ENCODE results near the gene SLC39A3.

SLC39A3 gene

GRCh38 chr19:2685204-2685704 is 54.6 kb downstream of the SLC39A3 start:
- H3K27me3 Mint-ChIP-seq = no peaks in the 10 kb centered on the region
- H3K27ac Mint-ChIP-seq = no peak overlapping the region
- H3K36me3 Mint-ChIP-seq = no peaks in the 10 kb centered on the region
- H3K4me3 Mint-ChIP-seq = no peak overlapping the region
- no peaks in the 10 kb centered on the region for H3K9me3 Mint-ChIP-seq
- H3K4me1 Mint-ChIP-seq = no peaks in the 10 kb centered on the region

DNA sequence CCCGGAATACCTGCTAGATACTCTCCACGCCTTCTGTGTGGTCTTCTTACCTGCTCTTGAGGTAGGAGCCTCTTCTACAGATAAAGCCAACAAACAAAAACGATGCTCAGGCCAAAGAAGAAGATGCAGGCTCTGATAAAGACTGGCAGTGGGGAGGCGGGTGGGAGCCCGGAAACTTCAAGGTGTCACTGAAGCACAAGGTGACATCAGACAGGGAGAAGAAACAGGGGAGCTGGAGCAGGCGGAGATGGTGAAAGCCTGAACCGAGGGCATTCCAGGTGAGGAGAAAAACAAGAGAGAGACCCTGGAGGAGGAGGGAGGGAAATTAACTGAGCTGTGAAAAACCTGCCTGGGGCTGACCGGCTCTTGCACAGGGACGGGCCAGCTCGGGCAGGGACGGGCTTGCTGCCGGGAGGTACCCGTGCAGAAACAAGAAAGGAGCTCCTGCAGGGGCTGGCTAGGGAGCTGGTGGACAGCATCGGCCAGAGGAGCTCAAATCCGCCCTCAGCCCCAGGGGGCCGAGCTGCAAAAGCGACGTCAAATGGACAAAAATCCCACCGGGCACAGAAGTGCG is 56.3 kb downstream of the SLC39A3 start:
- no peaks in the 10 kb centered on the region for H3K27me3 Mint-ChIP-seq
- no peaks in the 10 kb centered on the region for H3K9me3 Mint-ChIP-seq
- H3K36me3 Mint-ChIP-seq = no peaks in the 10 kb centered on the region
- H3K27ac Mint-ChIP-seq = no peak overlapping the region
- H3K4me1 Mint-ChIP-seq = no peaks in the 10 kb centered on the region
- no peak overlapping the region for H3K4me3 Mint-ChIP-seq

Measured in activated naive CD4-positive, alpha-beta T cell treated with anti-CD3 and anti-CD28 coated beads, Interleukin-2, amount 50 U/mL, for 24 hours (primary cell).